NCI-H1417 treated with DMSO at 0.1 percent for 48 hours (cell line): ENCODE data around the gene SCAMP2.

Experiments used
- DNase-seq: peaks from one replicate; lab custom pipeline; 2025; lab: John Stamatoyannopoulos, UW

Gene SCAMP2

DNA sequence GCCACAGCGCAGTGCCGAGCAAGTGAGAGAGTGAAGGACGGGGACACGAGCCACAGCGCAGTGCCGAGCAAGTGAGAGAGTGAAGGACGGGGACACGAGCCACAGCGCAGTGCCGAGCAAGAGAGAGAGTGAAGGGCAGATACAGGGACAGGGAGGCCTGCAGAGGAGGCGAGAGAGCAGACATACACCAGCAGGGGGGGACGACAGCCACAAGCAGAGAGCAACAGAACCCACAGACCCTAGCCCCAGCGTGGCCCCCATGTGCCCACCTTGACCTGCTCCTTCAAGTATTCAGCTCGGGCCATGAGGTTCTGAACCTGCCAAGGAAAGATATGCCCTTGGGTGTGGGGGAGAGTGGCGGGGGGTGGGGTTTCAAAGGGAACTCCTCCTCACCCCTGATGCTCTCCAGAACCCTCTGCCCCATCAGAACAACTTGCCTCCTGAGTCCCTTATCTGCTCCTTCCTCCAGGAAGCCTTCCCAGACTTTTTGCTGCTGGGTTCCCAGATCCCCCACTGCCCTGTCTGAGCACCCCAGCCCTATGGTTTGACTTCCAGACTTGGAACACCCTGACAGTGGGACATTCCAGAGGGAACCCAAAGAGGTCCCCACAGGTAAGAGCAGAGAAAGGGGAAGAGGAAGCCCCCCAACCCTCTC lies 35.6 kb downstream of the SCAMP2 start:
- no peak for DNase-seq

DNA sequence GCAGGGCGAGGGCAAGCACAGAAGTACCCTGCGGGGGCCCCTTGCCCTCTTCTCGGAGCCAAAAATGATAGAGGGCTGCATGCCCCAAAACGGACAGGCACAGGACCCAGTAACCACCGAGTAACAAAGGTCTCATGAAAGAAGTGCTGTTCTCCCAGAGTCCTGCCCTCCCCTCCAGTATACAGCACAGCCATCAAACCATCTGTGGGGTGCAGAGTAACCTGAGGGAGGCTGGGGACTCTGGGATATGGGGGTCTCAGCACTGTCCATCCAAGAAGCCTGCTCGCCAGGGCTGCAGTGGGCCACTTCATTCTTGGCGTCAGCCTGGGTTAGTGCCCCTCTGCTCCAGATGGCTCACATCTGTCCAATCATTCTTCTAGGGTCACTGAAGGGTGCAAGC lies 36.3 kb downstream of the SCAMP2 start:
- DNase-seq = no peak

DNA sequence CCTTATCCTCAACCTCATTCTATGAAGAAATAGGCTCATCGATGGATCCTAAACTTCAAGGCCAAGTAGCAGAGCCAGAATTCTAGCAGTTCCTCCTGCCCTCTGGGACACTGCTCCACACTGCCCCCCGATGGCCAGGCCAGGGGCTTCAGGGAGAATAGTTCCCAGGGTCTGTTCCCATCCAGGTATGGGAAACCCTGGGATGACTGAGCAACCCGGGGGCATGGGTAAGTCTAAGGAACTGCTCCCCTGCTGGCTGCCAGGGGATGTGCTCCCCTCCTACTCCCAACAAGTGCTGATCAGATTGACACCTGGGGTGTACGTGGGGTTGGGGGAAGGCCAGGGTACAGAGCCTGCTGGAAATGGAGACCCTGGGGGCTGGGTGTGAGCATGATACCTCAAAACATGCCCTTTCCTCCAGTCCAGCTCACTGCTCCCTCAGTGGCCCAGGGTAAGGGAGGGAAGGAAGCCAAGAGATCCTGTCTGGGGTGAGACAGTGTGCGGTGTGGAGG lies 37.8 kb downstream of the SCAMP2 start:
- DNase-seq = no peak

DNA sequence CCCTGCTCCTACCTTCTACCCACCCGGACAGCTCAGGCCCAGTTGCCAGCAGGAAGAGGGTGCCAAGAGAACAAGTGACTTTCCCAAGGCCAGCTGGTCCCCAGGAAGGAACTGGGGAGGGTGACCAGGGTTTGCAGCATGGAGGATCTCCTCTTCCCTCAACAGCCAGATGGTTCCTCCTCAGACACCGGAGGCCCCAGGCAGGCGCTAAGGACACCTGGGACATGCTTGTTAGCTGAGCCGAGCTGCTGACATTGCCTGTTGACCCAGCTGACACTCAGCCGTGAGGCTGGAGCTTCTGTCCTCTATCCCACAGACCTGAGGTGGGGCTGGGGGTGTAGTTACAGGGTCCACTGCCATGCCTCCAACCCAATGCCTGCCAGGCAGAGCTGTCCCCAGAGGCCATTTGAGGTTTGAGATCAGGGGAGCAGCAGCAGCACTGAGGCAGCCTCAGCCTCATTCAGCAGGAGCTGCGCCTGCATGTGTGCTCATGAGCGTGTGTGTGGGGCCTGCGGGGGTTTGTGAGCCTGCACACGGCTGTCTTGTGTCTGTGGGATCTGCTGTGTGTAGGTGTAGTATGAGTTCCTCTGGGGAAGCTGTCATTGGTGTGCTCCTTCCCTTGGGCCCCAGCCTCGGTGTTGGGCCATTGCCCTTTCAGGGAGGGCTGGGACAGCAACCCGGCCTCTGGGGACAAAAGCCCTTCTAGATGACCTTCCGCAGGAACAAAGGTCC lies 39.6 kb downstream of the SCAMP2 start:
- DNase-seq = no peak

DNA sequence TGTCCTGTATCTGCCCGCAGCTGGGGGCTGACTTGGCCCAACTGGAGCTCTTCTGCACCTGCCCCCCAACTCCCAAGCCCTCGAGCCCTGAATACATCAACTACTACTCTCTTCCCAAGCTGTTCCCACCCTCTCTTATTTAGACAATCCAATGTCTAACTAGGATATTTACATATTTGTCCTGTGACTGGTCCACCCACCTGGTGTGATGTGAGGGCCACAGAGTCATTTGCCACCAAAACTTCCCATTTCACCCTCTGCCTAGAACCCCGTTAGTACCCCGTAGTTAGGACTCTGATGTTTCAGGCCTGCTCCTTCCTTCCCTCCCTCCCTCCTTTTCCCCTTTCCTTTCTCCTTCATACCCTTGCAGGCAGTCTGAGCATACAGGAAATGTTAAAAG lies 40.3 kb downstream of the SCAMP2 start:
- no peak for DNase-seq

DNA sequence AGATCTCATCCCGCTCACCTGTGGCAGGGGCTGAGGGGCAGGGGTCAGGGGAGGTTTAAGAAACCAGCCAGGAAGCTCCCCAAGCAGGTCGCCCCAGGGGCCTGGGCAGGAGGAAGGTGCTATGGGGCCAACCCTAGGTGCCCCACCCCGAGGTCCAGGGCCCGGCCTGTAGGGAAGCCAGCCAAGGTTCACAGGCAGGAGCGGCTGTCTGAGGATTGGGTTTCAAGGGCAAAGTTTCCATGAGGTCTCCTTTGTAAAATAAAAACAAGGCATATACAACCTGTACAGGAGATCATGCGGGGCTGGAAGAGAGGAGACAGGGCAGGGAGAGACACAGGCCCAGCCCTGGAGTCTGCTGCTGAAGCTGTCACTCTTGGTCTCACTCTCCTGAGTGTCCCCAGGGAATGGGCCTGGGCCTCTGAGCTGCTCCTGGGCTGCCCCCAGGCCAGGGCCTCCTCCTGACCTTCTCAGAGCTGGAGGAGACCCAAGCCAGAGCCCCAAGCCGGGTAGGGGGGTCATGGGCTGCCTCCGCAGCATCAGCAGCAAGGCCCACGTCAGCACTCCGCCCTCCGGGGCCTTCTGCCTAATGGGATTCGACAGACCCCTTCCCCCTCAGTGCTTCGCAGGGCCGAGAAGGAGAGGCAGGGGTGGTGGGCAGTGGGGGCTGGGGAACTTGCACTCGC lies 41.2 kb downstream of the SCAMP2 start:
- DNase-seq = no peak

DNA sequence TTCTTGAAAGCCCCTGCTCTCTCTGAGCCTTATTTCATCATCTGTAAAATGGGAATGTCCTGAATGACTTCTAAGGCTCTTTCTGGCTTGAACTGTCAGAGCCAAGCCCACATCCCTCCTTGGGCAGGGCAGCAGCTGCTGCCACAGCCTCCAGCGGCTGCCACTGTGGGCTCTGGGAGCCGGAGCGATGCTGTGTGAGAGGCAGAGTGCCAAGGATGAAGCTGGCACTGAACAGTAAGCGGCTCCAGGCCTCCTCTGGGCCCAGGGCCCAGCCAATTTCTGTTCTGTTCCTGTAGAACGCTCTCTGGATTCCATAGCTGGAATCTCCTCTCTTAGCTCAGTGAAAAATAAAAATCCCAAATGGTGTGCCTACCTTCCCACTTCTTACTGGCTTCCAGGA lies 42.3 kb downstream of the SCAMP2 start:
- no peak for DNase-seq

DNA sequence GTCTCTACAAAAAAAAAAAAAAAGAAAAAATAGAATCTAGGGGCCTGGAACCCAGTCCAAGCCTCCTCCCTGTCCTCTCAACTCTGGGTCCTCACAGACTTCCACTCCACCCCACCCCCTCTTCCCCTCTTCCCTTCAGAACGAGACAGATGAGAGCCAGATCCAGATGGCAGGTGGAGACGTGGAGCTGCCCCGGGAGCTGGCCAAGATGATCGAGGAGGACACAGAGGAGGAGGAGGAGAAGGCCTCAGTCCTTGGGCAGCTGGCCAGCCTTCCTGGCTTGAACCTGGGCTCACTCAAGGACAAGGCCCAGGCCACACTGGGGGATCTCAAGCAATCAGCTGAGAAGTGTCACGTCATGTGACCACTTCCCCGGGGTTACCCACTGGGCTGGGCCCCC lies 43.2 kb downstream of the SCAMP2 start:
- DNase-seq = no peak

DNA sequence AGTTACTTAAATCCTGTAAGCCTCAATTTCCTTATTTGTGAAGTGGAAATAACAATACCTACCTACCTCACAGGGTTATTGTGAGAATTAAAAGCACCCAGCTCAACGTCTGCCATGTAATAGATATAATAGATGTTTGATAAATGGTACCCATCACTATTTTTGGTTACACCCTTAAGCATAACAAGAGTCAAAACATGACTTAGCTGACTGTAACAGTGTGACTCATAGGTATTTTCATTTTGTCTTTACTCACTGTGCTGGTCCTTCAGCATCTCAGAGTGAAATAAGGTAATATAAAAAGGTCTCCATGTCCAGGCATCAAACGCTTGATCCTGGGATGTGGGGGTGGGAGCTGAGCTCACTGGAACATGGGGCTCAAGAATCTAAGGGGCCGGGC lies 43.7 kb downstream of the SCAMP2 start:
- DNase-seq = no peak

DNA sequence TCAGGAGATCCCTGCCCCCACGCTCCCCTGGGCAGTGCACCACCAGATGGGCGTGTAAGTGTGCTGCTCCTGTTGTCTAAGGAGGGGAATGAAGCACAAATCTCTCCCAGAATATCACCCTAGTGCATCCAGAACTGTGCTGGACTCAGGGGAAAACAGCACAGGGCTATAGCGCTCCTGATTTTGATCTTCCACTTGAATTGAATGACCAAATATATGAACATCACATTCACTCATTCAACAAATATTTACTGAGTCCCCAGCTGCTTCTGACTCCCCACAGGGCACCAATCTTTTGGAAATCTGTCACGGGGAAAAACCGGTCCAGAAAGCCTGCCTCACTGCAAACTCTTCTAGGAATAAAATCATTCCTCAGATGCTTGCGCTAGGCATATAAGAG lies 44.3 kb downstream of the SCAMP2 start:
- DNase-seq = no peak

DNA sequence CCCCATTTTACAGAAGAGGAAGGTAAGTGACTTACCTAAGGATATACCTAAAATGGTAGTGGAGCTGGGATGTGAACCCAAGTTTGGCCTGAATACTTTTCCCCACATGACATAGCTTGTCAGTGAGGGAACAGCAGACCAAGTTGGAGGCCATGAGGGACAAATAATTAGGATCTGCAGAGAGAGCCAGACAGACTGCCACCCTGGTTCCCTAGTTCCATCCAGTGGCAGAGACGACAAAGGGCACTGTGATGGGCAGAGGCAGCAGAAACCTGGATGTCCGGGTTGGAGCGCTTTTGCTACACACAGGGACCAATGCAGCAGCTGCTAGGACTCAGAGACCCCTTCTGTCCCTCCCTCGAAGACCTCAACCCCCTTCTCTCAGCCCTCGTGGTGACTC lies 45.6 kb downstream of the SCAMP2 start:
- DNase-seq = no peak

DNA sequence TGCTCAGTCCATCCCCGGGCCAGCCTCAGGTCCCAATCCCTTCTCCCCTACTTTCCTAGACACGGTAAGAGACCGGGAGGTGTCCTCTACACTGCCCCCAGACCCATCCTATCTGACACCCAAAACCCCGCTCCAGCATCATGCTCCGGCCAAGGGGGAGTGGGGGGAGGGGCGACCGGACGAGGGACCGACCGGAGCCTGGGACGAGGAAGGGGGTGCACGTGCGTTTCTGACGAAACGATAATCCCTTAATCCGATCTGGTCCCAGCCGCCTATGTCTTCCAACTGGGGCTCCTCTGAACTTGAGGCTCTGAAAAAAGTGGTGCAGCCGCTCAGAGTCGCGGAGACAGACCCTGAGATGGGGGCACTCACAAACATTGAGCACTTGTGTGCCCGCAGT lies 46.2 kb downstream of the SCAMP2 start:
- no peak for DNase-seq

DNA sequence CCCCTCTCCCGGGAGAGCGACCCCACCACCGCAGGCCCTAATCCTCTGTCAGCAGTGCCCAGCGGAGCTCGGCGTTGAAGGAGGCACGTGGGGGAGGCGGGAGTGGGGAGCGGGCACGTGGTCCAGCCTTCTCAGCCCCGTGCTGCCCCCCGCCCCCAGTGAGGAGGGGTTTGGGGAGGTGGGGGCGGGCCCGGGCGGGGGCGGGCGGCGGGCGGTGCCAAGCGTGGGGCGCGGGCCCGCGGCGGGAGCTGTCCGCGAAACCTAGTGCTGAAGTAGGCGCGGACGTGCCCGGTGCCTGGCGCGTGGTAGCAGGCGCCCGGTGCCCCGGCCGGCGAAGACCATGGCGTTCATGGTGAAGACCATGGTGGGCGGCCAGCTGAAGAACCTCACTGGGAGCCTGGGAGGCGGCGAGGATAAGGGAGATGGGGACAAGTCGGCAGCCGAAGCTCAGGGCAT lies 46.8 kb downstream of the SCAMP2 start, which contains the start of gene CPLX3:
Gene CPLX3 (plus strand): TSS at position 264 of the 456 bp plus-strand sequence. CDS start 77 bp downstream, at position 341.
- DNase-seq = no peak

DNA sequence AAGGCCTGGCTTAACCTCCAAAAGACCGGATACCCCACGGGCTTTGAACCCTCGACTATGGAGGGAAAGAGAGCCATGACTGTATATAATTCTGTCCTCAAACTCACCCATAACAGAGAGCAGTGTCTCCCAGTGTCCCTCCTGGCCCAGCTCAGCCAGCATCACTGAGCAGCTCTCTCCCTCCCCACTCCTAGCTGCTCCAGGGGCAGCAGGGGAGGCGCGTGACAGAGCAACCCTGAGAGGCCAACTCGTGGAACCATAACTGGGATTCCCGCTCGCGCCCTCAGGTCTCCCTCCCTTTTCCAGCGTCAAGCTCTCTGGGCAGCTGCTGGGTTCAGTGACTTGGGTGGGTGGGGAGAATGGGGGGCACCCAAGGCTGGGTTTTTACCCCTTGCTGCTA lies 47.3 kb downstream of the SCAMP2 start:
- DNase-seq = no peak

DNA sequence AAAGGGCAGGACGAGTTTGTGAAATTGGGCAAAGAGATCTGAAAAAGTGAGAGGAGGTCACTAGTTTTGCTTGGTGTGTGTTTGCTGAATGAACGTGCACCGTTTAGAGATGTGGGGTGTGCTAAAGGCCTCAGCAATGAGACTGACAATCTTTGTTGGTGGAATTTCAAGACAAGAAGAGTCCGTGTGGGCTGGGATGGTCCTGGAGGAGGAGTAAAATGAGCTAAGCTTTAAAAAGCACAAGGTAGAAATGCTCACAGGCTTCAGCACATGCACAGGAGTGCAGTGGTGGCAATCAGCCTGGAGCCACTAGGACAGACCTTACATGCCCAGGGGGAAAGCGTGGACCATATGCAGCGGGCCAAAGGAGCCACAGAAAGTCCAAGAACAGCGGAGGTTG lies 48.2 kb downstream of the SCAMP2 start:
- no peak for DNase-seq

DNA sequence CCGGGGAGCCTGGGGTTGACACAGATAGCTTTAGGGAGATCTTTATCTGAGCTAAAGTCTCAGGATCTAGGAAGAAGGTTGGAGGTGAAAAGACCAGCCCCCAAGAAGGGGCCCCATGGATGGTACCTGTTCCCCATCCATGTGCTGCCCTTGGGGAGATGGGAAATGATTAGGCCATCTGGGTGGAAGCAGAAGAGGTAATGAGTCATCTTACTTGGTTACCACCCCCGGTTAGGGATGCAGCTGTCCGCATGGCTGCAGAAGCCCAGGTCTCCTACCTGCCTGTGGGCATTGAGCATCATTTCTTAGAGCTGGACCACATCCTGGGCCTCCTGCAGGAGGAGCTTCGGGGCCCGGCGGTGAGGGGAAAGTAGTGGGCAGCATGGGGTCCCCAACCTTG lies 49.8 kb downstream of the SCAMP2 start:
- no peak for DNase-seq

DNA sequence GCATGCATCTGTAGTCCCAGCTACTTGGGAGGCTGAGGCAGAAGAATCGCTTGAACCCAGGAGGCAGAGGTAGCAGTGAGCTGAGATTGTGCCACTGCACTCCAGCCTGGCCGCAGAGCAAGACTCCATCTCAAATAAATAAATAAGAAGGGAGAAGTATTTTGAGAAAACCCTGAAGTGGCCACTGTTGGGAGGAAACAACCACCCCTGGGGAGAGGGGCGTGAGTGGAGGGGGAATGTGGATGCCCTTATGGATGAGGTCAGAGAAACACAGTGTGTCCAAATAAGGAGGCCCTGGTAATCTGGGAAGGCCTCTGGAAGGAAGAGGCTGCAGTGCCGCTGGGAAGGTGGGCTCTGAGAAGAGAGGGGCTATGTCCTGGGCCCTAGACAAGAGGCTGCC lies 50.9 kb downstream of the SCAMP2 start:
- no peak for DNase-seq

DNA sequence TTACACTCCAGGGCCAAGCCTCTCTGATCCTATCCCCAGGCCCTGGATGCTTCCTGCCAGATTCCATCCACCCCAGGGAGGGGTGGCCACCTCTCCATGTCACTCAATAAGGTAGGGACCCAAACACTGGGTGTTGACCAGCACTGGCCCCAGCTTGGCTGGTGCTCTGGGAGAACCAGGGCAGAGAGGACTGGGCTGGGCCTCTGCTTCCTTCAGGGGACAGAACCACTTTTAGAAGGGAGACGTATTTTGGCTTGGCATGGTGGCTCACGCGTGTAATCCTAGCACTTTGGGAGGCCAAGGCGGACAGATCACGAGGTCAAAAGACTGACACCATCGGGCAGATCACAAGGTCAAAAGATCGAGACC lies 51.4 kb downstream of the SCAMP2 start:
- DNase-seq = no peak

DNA sequence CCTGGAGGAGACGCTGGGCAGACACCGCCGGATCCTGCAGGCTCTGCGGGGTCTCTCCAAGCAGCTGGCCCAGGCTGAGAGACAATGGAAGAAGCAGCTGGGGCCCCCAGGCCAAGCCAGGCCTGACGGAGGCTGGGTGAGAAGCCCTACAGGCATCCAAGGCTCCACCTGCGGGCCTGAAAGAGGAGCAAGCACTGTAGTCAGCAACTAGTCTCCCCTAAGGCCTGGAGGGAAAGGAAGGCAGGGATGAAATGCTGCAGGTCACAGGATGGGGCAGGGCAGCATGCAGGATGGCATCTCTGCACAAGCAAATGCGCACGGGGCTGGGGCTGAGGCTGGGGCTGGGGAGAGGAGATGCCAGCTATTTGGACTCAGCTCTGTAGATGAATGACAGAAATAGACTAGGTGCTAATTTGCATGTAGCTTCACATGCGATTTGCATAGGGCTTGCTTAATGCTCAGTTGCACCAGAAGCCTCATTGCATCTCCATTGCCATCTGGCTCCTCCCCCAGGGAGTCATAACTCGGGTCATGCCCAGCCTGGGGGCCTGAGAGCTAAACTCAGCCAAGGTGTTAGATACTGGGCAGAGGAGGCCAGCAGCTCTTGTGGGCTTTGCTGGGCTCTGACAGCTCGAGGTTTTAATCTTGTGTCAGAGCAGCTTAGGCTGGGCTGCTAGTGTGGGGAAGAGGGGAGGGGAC lies 51.9 kb downstream of the SCAMP2 start:
- no peak for DNase-seq

DNA sequence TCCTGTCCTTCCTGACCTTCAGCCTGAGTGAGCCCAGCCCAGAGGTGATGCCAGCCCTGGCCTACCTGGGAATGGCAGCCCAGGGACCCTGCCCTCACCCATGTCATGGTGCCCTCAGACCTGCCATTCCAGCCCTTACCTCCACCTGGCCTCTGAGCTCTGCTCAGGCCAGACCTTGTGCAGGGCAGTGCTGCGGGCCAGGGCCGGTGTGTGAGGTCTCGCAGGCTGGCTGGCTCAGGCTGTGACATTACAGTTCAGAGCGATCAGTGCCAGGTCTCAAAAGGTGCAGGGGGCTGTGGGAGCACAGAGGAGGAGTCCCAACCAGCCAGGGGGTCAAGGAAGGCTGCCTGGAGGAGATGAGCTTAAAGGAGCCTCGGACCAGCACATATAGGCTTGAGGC lies 53.1 kb downstream of the SCAMP2 start:
- DNase-seq = no peak

DNA sequence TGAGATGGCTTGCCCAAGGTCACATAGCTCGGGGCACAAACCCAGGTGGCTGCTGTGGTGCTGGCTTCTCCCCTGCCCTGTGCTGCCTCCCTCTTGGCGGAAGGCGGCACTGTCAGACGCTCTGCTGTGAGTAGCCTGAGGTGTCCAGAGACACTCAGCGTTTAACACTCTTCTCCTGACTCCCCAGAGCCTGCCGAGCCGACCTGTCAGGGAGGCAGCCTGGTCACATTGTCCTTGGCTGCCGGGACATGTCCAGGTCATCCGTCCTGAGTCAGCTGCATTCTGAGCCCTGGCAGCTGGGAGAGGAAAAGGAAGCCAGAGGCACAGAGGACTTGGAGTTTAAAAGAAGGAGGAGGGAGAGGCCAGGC lies 55.8 kb downstream of the SCAMP2 start:
- DNase-seq = no peak

DNA sequence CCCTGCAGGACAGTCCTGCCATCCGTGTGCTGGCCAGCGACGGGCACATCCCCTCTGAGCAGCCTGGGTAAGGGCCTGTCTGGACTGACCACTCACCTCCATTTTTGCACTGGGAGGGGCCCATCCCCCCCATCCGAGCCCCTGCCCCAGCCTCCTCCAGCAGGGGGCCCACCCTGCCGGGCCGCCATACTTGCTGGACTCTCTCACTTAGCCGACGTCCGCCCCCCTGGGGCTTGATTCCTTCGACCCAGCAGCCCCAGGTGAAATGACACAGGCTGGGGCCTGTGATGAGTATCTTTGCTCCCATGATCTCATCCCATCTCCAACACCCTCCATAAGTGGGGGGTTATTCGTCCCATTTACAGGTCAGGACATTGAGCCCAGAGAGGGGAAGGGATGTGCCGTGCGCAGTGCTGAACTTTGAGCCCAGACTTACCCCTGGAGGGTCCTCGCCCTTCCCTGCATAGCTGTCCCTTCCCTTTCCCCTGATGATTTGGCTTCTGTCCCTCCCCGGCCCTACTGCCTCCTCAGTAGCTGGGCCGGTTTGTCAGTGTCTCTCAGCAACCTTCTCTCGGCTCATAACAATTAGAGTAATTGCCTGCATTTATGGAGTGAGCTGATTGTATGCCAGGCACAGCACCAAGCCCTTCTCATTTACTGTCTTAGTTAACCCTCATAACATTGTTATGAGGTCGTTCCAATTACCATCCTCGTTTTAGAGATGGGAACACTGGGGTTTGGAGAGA lies 56.4 kb downstream of the SCAMP2 start:
- no peak for DNase-seq
